GM21619 (cell line): ENCODE measurements around the gene SPDYE18.
"Not testable (repeated sequence)": the region's sequence is repeated elsewhere in the genome, so short reads cannot be mapped to it uniquely, and the experiment has no call there.

Experiments used
- ATAC-seq: cut with Tn5 transposase; IDR thresholded peaks from one replicate; pipeline ENCODE4 v1.9.1; 2021; ENCODE audit not compliant: unreplicated experiment

Gene SPDYE18

DNA sequence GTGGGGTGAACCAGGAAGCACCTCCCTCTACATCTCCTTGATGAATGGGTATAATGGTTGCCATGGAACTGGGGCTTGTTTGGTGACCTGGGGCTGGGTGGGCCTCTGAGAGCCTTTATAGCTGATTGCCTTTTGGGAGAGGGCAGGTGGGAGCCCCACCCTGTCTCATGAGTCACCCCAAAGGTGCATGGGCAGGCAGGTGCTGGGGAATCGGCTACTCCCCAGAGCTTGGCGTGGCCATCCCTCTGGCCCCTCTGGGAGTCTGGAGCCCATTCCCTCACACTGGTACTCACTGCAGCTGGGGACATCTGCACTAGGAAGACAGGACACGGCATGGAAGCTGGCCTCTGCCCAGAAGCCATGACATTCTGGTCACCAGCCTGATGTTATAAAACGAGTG is at the start of gene SPDYE18:
Gene SPDYE18, minus strand, starts transcription at position 2 of the 400 bp plus-strand sequence. CDS start 2,046 bp downstream, outside the sequence.
- ATAC-seq = not testable (repeated sequence)

GRCh38 chr7:77108362-77108761 is 46.0 kb upstream of the SPDYE18 start:
- ATAC-seq = not testable (repeated sequence)

- ATAC-seq = not testable (repeated sequence)
Observed at GRCh38 chr7:77107659-77108058, 45.3 kb upstream of the SPDYE18 start.

- ATAC-seq = not testable (repeated sequence)
Observed at GRCh38 chr7:77105904-77106303, 43.5 kb upstream of the SPDYE18 start.

- not testable (repeated sequence) for ATAC-seq
Observed at GRCh38 chr7:77102671-77103070, 40.3 kb upstream of the SPDYE18 start.

DNA sequence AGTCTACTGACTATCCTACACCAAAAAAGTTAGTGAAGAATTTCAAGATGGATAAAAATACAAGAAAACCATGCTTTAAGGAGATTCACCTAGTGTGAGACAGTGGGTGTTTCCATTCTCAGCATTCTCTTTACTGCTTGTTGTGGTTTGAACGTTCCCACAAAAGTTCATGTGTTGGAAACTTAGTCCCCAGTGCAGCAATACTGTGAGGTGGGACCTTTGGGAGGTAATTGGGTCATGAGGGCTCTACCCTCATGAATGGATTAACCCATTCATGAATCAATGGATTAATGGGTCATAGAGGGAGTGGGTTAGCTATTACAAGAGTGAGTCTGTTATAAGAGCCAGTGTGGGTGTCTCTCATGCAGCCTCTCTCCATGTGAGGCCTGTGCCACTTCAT is 38.8 kb upstream of the SPDYE18 start:
- not testable (repeated sequence) for ATAC-seq

DNA sequence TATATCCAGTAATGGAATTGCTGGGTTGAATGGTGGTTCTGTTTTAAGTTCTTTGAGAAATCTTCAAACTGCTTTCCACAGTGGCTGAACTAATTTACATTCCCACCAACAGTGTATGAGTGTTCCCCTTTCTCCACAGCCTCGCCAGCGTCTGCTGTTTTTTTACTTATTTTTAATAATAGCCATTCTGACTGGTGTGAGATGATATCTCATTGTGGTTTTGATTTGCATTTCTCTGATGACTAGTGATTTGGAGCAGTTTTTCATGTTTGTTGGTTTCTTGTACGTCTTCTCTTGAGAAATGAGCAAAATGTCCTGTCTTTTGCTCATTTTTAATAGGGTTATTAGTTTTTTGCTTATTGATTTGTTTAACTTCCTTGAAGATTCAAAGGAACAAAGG is 38.1 kb upstream of the SPDYE18 start:
- not testable (repeated sequence) for ATAC-seq

GRCh38 chr7:77092301-77092700 is 29.9 kb upstream of the SPDYE18 start:
- not testable (repeated sequence) for ATAC-seq

DNA sequence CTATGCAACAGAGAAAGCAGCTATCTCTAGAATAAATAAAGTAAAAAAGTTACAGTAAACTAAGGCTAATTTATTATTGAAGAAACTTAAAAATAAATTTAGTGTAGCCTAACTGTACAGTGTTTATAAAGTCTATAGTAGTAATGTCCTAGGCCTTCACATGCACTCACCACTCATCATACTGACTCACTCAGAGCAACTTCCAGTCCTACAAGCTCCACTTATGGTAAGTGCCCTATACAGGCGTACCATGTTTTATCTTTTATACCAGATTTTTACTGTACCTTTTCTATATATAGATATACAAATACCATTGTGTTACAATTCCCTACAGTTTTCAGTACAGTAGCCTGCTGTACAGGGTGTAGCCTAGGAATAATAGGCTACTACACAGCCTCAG is 19.8 kb upstream of the SPDYE18 start:
- ATAC-seq = not testable (repeated sequence)

DNA sequence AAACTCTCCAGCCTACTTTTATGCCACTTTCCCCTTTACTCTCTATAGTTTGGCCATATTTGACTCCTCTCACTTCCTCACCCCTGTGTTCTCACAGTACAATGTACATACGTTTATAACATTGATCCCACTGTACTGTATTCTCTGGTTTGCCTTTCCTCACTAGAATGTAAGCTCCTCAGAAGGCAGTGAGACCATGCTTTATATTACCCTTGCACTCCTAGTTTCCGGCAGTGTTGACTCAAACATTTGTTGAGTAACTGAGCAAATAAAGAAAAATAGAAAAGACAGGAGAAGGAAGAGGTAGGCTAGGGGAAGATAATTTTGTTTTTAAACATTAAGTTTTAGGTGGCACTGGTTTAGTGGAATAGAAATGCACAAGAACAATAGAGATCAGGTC is 17.9 kb upstream of the SPDYE18 start:
- not testable (repeated sequence) for ATAC-seq

DNA sequence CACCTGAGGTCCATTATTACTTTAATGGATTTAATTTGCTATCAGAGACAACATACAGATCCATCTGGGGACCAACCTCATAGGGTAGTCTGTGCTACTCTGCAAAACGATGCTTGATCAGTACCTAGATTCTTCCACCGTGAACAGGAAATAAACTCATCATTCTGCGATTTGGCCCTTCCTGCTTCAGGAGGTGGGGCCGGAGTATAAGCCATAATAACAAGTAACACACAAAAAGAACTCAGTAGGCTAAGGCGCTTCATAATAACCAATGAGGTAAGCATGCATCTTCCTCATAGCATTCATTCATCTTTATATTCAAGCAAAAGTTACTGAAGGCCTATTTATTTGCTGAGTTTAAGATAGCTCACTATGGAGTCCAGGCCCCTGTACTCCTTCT is 17.3 kb upstream of the SPDYE18 start:
- ATAC-seq = not testable (repeated sequence)

- not testable (repeated sequence) for ATAC-seq
Observed at GRCh38 chr7:77079112-77079511, 16.8 kb upstream of the SPDYE18 start.

DNA sequence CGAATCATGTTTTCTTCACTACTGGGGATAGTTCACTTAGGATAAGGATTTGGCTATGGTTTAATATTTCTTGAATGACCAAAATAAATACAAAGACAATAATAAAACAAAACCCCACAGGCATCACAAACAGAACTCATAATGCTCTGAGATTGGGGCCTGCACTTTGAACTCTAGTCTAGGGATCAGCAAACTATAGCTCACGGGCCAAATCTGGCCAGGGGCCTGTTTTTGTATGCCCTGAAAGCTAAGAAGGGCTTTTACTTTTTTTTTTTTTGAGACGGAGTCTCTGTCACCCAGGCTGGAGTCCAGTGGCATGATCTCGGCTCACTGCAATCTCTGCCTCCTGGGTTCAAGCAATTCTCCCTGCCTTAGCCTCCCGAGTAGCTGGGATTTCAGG is 14.7 kb upstream of the SPDYE18 start:
- ATAC-seq = not testable (repeated sequence)

- not testable (repeated sequence) for ATAC-seq
Observed at GRCh38 chr7:77074786-77075396, 12.5 kb upstream of the SPDYE18 start.

DNA sequence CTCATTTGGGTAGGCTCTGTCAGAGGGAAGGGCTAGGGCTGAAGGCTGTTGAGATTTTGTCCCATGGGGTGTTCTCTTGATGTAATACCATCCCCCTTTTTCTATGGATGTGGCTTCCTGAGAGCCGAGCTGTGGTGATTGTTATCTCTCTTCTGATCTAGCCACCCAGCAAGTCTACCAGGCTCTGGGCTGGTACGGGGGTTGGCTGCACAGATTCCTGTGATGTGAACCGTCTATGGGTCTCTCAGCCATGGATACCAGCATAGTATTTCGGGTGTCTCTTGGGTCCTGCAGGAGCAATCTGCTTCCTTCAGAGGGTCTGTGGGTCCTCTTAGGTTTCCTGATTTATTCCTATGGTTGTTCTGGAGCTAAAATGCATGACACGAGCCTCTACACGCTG is 8.8 kb upstream of the SPDYE18 start:
- ATAC-seq = not testable (repeated sequence)

DNA sequence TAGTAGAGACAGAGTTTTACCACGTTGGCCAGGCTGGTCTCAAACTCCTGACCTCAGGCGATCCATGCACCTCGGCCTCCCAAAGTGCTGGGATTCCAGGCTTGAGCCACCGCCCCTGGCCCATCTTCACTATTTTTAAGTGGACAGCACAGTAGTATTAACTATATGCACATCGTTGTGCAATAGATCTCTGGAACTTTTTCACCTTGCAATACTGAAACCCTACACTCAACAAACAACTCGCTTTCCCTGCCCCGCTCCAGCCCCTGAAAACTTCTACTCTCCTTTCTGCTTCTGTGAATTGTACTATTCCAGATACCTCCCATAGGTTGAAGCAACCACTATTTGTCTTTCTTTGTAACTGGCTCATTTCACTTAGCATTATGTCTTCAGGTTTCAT is 3.5 kb upstream of the SPDYE18 start:
- ATAC-seq = not testable (repeated sequence)

DNA sequence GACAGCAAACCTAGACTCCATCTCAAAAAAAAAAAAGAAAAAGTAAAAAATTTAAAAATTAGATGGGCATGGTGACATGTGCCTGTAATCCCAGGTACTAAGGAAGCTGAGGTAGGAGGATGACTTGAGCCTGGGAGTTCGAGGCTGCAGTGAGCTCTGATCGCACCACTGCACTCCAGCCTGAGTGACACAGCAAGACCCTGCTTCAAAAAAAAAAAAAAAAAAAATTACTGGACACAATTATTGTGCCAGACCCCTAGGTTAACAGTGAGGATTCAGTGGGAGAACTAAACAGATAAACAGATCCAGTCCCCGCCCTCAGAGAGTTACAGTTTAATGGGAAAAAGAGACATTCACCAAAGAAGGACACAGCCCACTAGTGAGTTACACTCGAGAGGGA is 1.4 kb upstream of the SPDYE18 start:
- ATAC-seq = not testable (repeated sequence)

DNA sequence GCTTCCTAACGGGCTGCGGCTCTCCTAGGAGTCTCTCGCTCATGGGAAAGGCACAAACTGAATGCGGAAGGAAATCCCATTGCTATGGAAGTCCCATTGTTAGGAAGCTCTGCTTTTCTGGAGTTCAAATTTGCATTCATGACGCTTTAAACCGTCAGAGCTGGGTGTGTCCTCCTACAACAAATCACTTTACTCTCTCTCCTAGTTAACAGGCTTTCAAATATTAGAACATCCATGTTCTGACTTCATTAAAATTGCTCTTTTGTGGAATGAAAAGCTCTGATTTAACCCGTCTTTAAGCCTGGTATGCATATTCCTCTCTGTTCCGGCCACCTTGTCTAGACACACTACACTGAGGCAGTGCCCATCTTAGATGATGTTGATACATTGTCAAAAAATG is 30.1 kb downstream of the SPDYE18 start, which contains the start of gene SPDYE17:
Gene SPDYE17, minus strand, starts transcription at position 101 of the 400 bp plus-strand sequence. CDS start 1,791 bp downstream, outside the sequence.
- not testable (repeated sequence) for ATAC-seq

DNA sequence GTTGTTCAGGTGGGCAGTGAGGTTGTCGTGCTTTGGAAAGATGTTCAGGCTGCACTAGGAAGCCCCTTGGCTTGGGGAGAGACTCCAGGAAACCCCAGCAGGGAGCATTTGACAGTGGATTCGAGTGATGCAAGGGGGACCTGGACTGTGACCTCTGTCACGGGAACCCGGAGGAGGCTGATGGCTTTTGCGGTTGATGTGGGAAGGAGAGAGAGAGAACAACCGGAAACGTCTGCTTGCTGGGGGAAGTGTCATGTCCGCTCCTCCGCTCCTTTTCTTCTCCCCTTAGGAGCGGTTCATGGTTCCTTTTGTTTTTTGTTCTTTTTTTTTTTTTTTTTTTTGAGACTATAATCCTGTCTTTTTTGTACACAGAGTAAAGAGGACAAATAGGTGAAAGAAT is 36.0 kb downstream of the SPDYE18 start:
- not testable (repeated sequence) for ATAC-seq

DNA sequence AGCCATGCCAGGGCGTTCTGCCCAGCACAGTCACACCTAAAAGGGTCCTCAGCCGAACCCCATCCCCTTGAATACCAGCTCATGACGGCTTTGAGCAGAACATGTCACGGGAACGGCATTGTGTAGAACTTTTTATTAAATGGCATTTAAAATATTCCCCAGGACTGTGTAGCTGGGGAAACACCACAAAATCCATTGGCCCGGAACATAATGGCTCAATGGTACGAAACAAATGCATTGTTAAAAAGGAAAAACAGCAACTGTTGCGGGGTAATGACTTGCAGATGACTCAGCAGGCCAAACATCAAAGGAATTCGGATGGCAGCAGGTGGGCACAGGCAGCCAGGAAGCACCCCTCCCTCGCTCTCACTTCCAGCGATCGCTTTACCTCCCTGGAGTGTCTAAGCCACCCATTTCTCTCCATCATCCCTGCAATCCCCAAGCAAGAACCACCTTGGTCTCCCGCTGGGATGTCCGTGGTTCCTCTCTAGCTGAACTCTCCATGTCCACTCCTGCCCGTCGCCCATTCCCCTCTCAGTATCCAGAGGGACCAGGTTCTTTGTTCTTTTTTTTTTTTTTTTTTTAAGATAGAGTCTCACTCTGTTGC is 52.2 kb downstream of the SPDYE18 start:
- not testable (repeated sequence) for ATAC-seq

GRCh38 chr7:77008000-77008399 is 54.4 kb downstream of the SPDYE18 start:
- not testable (repeated sequence) for ATAC-seq
